Activated gamma-delta T cell treated with anti-CD3 and anti-CD28 coated beads, Interleukin-2, amount 50 U/mL, for 16 hours (primary cell): ENCODE measurements around the gene NTRK3.

Source experiments
- DNase-seq: peaks from one replicate; pipeline ENCODE4 v3.0.0-alpha.2; 2020; ENCODE audit warnings: low read depth

NTRK3 gene

GRCh38 chr15:87818756-87819155, 437.8 kb downstream of the NTRK3 start:
- DNase-seq: no peak

DNA sequence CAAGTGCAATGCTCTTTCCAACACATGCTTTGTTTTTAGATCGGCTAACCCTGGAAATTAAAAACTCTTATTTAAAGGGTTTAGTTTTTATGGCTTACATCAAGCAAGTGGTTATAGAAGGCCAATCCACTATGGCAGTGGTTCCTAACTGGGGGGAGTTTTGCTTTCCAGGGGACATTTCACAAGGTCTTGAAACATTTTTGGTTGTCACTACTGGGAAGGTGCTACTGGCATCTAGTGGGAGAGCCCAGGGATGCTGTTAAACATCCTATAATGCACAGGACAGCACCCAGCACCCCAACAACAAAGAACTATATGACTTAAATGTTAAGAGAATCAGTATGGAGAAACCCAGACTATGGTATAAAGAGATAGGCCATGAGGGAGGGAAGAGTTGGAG, 439.0 kb downstream of the NTRK3 start:
- no peak for DNase-seq

DNA sequence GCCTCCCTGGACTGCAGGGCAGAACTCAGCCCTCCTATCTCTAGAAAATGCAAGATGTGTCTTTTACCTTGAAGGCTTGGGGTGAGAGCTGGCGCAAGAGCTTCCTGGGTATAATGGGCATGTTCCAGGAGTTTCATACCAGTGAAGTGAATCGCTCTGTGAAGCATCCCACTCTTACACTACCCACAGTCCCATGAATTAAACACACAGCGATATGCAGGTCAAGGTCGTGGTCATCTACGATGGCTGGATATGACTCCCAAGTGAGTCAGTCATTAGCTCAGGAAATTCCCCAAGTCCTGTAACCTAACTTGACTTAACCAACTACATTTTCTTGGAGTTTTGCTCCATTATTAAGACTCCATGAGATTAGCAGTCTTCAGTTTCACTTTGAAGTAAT, 439.7 kb downstream of the NTRK3 start:
- DNase-seq: no peak

GRCh38 chr15:87816016-87816415, 440.5 kb downstream of the NTRK3 start:
- DNase-seq: no peak
